Stomach (tissue), 9 donors: ENCODE results near the gene TSC22D4. TPM values are rescaled to one million over a fixed set of nuclear protein-coding genes. Genes with fewer than 3 reads are reported as not detected.
A peak's percentile ranks its signal among the peaks of the same experiment; 100 is the strongest.

Experiments used
- DNase-seq, 2 donors: peaks; one replicate each; pipeline versions ENCODE4 v3.0.0 to v3.0.0-alpha.2; 2013 to 2019
- H3K27ac ChIP-seq, 5 donors: fragments of 200-600 bp in 4 of 5; sonication (generic) in 4 of 5; one replicate each; pipeline ENCODE4 v1.5.1; 2013 to 2019; ENCODE audit warnings: mild to moderate bottlenecking in 1 of 5, moderate library complexity in 1 of 5
- H3K27me3 ChIP-seq, 3 donors: fragments of 200-600 bp; sonication (generic); one replicate each; pipeline ENCODE4 v1.5.1; 2017 to 2019; ENCODE audit warnings: mixed run types in 1 of 3
- H3K36me3 ChIP-seq, 4 donors: fragments of 200-600 bp; sonication (generic); 1 replicate in 3 of 4; 2 replicates in 1 of 4; pipeline ENCODE4 v1.5.1; 2016 to 2019
- H3K4me1 ChIP-seq, 4 donors: fragments of 200-600 bp; sonication (generic); one replicate each; pipeline ENCODE4 v1.5.1; 2016 to 2019
- H3K4me3 ChIP-seq, 4 donors: fragments of 200-600 bp; sonication (generic) in 3 of 4; one replicate each; pipeline ENCODE4 v1.5.1; 2016 to 2019; ENCODE audit warnings: mild to moderate bottlenecking in 1 of 4
- H3K9me3 ChIP-seq, 4 donors: fragments of 200-600 bp; sonication (generic); one replicate each; pipeline ENCODE4 v1.5.1; 2016 to 2019
- EP300 ChIP-seq: sonication (generic); formaldehyde crosslinking; IDR thresholded peaks from one replicate; pipeline ENCODE4 v1.6.1; 2017; ENCODE audit warnings: antibody characterized with exemption
- POLR2A ChIP-seq, 4 donors: fragments of 450-650 bp; IDR thresholded peaks; one replicate each; pipeline ENCODE4 v1.6.1; 2016; ENCODE audit warnings: antibody characterized with exemption in 4 of 4, control low read depth in 2 of 4, mild to moderate bottlenecking in 1 of 4, moderate library complexity in 1 of 4
- POLR2AphosphoS5 ChIP-seq, 3 donors: sonication (generic); formaldehyde crosslinking; IDR thresholded peaks; one replicate each; pipeline ENCODE4 v1.6.1; 2016; ENCODE audit warnings: antibody characterized with exemption in 3 of 3
- WGBS, 5 donors: extraction: QIAGEN DNeasy Blood & Tissue Kit in 3 of 5; methylation state at CpG; one replicate each; pipeline versions ENCODE4 v1.1.5 to v1.1.7; 2013 to 2018; 5-methylcytosine and 5-hydroxymethylcytosine counted together
- intact Hi-C: fragments of 100-400 bp; cut with DNase I; formaldehyde crosslinking; loops from one replicate; pipeline ENCODE4 v1.15.1; 2023; ENCODE audit warnings: low total_unique reads
- polyA plus RNA-seq, 3 donors: library from polyadenylated mRNA; stranded (reverse); fragments of 200-250 nt; gene quantifications; one replicate each; pipeline ENCODE4 v1.2.3, GENCODE V29; 2013
- total RNA-seq, 5 donors: library from RNA; depleted of rRNA; stranded (reverse); fragments of >200 nt; gene quantifications; one replicate each; pipeline versions ENCODE4 v1.1.0 to v1.2.3, GENCODE V29; 2014 to 2016
- TF ChIP-seq, protein P1 (sequence below), 7 experiments: fragments of 450-650 bp in 4 of 7; fragments of 200-600 bp in 3 of 7; sonication (generic) in 3 of 7; IDR thresholded peaks; one replicate each; pipeline ENCODE4 v1.5.1; 2016 to 2019; ENCODE audit warnings: antibody characterized with exemption in 7 of 7, control low read depth in 2 of 7, mild to moderate bottlenecking in 1 of 7
- donor health status: healthy with polysubstance abuse.
- donor health status: Bipolar disorder and iron deficiency.
- donor health status: healthy.

TSC22D4 gene
- total and polyA plus RNA-seq, 8 donors, result 9.4 to 120 (median 31.5) TPM

DNA sequence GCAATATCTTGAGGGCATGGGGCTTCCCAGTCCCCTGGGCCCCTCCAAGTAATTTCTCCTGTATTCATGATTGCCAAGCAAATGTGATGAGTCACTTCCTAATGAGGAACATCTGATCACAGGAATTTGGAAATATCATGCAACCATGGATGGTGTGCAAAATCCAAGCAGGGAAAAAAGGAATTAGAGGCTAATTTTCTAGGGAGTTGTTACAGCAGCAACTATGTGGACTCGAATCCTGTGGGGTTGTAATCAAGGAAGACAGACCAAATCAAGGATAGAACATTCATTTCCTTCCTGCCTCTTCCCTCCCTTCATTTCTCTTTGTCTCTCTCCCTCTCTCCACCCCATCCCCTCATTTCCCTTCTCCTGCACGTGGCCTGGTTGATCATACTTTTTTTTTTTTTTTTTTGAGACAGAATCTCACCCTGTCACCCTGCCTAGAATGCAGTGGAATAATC is 36.1 kb upstream of the TSC22D4 start:
- intact Hi-C loops, result no loop called here
- TF ChIP-seq, protein P1, sequence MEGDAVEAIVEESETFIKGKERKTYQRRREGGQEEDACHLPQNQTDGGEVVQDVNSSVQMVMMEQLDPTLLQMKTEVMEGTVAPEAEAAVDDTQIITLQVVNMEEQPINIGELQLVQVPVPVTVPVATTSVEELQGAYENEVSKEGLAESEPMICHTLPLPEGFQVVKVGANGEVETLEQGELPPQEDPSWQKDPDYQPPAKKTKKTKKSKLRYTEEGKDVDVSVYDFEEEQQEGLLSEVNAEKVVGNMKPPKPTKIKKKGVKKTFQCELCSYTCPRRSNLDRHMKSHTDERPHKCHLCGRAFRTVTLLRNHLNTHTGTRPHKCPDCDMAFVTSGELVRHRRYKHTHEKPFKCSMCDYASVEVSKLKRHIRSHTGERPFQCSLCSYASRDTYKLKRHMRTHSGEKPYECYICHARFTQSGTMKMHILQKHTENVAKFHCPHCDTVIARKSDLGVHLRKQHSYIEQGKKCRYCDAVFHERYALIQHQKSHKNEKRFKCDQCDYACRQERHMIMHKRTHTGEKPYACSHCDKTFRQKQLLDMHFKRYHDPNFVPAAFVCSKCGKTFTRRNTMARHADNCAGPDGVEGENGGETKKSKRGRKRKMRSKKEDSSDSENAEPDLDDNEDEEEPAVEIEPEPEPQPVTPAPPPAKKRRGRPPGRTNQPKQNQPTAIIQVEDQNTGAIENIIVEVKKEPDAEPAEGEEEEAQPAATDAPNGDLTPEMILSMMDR (IDR thresholded peaks at IDR 0.05), result no peak
- TF ChIP-seq POLR2A (IDR thresholded peaks at IDR 0.05), result no peak
- TF ChIP-seq EP300, result no peak
- no peak for TF ChIP-seq POLR2AphosphoS5 (IDR thresholded peaks at IDR 0.05)
- Histone ChIP-seq H3K27me3 (no peaks in the 10 kb centered on the region), H3K4me3 (no peak overlapping the region), H3K9me3 (no peaks in the 10 kb centered on the region), H3K27ac (no peak overlapping the region), H3K36me3 (no peaks in the 10 kb centered on the region), H3K4me1 (peaks cover 3 to 19% (median 9%) of the 10 kb centered on the region in 4 donors)
- 31 to 48% (median 46%) methylated on average over 2 of the region's 2 CpGs for WGBS, 5 donors
- peak in 1 of 2 donors; percentile 40 for DNase-seq

GRCh38 chr7:100513212-100513810 is 34.3 kb upstream of the TSC22D4 start:
- Histone ChIP-seq H3K9me3 (no peaks in the 10 kb centered on the region), H3K4me3 (no peak overlapping the region), H3K4me1 (peaks cover 3 to 24% (median 11%) of the 10 kb centered on the region in 4 donors), H3K27ac (no peak overlapping the region), H3K27me3 (no peaks in the 10 kb centered on the region), H3K36me3 (no peaks in the 10 kb centered on the region)
- no peak for DNase-seq
- 70 to 84% (median 77%) methylated on average over 9 of the region's 9 CpGs for WGBS, 5 donors
- TF ChIP-seq POLR2AphosphoS5 (IDR thresholded peaks at IDR 0.05) (no peak), POLR2A (IDR thresholded peaks at IDR 0.05) (no peak), EP300 (no peak)
- TF ChIP-seq, protein P1 (IDR thresholded peaks at IDR 0.05), result no peak
- intact Hi-C loops, result no loop called here

DNA sequence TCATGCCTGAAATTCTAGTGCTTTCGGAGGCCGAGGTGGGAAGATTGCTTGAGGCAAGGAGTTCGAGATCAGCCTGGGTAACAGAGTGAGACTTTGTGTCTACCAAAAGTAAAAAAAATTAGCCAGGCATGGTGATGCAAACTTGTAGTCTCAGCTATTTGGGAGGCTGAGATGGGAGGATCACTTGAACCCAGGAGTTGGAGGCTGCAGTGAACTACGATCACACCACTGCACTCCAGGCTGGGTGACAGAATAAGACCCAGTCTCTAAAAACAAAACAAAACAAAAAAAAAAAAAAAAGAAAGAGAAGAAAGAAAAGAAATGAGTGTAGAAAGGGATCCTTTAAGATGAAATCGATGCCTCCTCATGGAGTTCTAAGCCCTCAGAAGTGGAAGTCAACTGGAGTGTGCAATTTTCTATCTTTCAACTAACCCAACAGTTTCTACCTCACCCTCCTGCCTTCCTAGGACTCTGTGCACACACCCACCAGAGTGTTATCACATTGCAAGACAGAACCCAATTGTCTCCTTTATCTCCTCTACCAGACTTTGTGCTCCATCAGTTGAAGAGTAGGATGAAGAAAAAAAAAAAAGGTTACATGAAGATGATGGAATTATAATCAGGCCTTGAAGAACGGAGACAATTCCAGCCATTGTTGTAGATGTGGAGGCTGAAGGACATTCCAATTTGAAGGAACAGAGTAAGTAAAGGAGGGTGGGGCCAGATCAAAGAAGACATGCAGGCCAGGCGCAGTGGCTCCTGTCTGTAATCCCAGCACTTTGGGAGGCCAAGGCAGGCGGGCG is 31.6 kb upstream of the TSC22D4 start:
- 85 to 90% (median 89%) methylated on average over 9 of the region's 9 CpGs for WGBS, 5 donors
- H3K4me1 ChIP-seq, result peaks cover 0 to 12% (median 3%) of the 10 kb centered on the region in 4 donors
- no peak overlapping the region for H3K4me3 ChIP-seq
- no peaks in the 10 kb centered on the region for H3K36me3 ChIP-seq
- TF ChIP-seq POLR2A (IDR thresholded peaks at IDR 0.05) (no peak), POLR2AphosphoS5 (IDR thresholded peaks at IDR 0.05) (no peak), EP300 (no peak)
- TF ChIP-seq, protein P1 (IDR thresholded peaks at IDR 0.05), result no peak
- no peaks in the 10 kb centered on the region for H3K27me3 ChIP-seq
- no peak overlapping the region for H3K27ac ChIP-seq
- DNase-seq, result no peak
- no peaks in the 10 kb centered on the region for H3K9me3 ChIP-seq
- intact Hi-C loops, result no loop called here

DNA sequence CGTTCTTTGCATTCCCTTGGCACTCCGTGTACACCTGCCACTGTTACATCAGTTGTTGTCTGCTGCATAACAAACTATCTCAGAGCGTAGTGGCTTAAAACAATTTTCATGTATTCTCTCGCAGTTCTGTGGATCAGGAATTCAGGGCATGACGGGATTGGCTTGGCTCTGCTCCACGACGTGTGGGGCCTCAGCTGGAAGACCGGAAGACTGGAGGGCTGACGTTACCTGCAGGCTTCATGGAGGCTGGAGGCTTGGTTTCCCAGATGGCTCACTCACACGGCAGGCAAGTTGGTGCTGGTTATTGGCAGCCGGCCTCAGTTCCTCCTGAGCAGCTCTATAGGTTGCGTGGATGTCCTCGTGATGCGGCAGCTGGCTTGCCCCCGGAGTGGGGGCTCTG is 30.2 kb upstream of the TSC22D4 start:
- TF ChIP-seq EP300, result no peak
- no peak for TF ChIP-seq POLR2AphosphoS5 (IDR thresholded peaks at IDR 0.05)
- intact Hi-C loops, result no loop called here
- Histone ChIP-seq H3K36me3 (no peaks in the 10 kb centered on the region), H3K4me3 (no peak overlapping the region), H3K9me3 (no peaks in the 10 kb centered on the region), H3K27me3 (no peaks in the 10 kb centered on the region), H3K4me1 (peaks cover 0 to 5% (median 2%) of the 10 kb centered on the region in 4 donors), H3K27ac (no peak overlapping the region)
- DNase-seq, result peak in 1 of 2 donors; percentile 74
- 54 to 68% (median 59%) methylated on average over 14 to 15 of the region's 15 CpGs for WGBS, 5 donors
